ENCODE data around the gene ACKR3.

Gene ACKR3

DNA sequence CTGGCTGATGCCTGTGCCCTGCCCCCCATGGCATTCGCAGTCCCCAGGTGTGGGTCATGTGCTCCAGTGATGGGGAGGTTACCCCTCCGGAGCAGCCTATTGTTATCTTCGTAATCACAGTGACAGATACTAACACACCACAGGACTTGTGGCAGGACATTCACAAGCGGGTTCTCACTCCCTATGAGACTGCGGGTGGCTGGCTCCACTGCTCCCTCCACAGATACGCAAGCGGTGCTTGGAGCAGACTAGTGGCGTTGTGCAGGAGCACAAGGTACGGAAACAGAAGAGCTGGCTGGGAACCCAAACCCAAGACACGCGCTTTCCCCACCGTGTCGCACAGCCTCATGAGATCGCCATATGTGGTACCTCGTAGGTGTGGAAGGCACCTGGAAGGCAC, 52.2 kb downstream of the ACKR3 start:
- no peaks in the 10 kb centered on the region for H3K9me3 ChIP-seq (ENCODE audit: low read depth, low read length)
- no peaks in the 10 kb centered on the region for H3K36me3 ChIP-seq (ENCODE audit: insufficient read depth, low read length)
- DNase-seq (ENCODE audit: low read depth, low spot score): no peak
- no peak overlapping the region for H3K9ac ChIP-seq (ENCODE audit: insufficient read length)
- TF ChIP-seq EZH2 (IDR thresholded peaks at IDR 0.05): no peak
- H3K27ac ChIP-seq: no peak overlapping the region
- H3K4me3 ChIP-seq: no peak overlapping the region

DNA sequence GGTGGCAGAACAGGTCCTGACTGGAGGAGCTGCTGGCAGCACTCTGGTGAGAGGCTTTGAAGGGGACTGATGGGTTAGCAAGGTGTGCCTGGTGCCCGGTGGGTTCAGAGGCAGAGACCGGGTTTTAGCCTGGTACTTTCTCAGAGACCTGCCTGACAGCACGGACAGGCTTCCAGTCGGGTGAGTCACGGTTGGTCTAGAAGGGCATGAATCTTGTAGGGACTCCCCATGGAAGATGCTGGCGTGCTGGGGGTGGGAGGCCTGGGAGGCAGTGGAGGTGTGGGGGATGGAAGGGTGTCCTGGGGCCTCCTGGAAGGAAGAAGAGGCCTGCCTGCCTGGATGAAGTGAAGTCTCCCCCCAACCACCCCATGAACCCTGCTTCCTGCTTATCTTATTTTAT, 52.6 kb downstream of the ACKR3 start:
- Histone ChIP-seq H3K36me3 (ENCODE audit: insufficient read depth, low read length) (no peaks in the 10 kb centered on the region), H3K4me3 (no peak overlapping the region), H3K27ac (no peak overlapping the region), H3K9ac (ENCODE audit: insufficient read length) (no peak overlapping the region), H3K9me3 (ENCODE audit: low read depth, low read length) (no peaks in the 10 kb centered on the region)
- DNase-seq (ENCODE audit: low read depth, low spot score): no peak
- TF ChIP-seq POLR2AphosphoS5 (IDR thresholded peaks at IDR 0.05; ENCODE audit: borderline replicate concordance, low read depth, low read length): no peak
- TF ChIP-seq EZH2 (IDR thresholded peaks at IDR 0.05): no peak
- TF ChIP-seq FOXP2 (optimal IDR thresholded peaks at IDR 0.05; ENCODE audit: control extremely low read depth, extremely low read length, insufficient read depth): no peak

DNA sequence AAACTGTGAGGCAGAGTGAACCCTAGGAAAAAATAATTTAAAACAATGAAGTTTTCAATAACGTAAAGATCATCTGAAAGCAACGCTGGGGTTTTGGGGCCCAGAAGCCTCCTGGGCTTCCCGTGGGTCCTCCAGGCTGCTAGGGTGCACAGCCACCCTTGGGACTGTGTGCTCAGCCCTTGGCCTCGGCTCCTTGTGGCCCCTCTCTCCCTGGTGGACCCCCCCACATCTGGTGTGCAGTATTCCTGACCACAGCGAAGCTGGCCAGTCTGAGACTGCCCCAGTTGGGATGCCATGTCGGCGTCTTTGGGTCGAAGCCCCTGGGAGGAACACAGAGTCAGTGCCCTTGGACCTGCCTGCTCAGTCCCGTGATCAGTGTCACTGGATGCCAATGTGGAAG, 53.0 kb downstream of the ACKR3 start:
- H3K27ac ChIP-seq: no peak overlapping the region
- H3K4me3 ChIP-seq: no peak overlapping the region
- H3K36me3 ChIP-seq (ENCODE audit: insufficient read depth, low read length): no peaks in the 10 kb centered on the region
- TF ChIP-seq POLR2AphosphoS5 (IDR thresholded peaks at IDR 0.05; ENCODE audit: borderline replicate concordance, low read depth, low read length): no peak
- TF ChIP-seq EZH2 (IDR thresholded peaks at IDR 0.05): no peak
- TF ChIP-seq FOXP2 (optimal IDR thresholded peaks at IDR 0.05; ENCODE audit: control extremely low read depth, extremely low read length, insufficient read depth): no peak
- no peak overlapping the region for H3K9ac ChIP-seq (ENCODE audit: insufficient read length)
- no peaks in the 10 kb centered on the region for H3K9me3 ChIP-seq (ENCODE audit: low read depth, low read length)
- DNase-seq (ENCODE audit: low read depth, low spot score): no peak

DNA sequence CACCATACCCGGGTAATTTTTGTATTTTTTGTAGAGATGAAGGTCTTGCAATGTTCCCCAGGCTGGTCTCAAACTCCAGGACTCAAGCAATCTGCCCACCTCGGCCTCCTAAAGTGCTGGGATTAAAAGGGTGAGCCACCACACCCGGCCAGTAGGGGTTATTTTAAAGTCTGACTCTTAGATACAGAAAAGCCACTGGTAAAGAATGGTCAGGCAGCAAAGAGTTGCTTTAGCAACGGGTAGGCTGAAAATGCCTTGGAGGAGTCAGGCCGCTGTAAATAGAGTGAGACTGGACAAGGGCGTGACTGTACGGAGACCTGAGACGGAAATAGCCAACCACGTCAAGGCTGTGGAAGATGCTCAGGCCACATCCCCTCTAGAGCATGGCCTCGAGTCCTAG, 54.2 kb downstream of the ACKR3 start:
- Histone ChIP-seq H3K36me3 (ENCODE audit: insufficient read depth, low read length) (no peaks in the 10 kb centered on the region), H3K4me3 (no peak overlapping the region), H3K9me3 (ENCODE audit: low read depth, low read length) (no peaks in the 10 kb centered on the region), H3K9ac (ENCODE audit: insufficient read length) (no peak overlapping the region), H3K27ac (no peak overlapping the region)
- no peak for TF ChIP-seq POLR2AphosphoS5 (IDR thresholded peaks at IDR 0.05; ENCODE audit: borderline replicate concordance, low read depth, low read length)
- no peak for TF ChIP-seq FOXP2 (optimal IDR thresholded peaks at IDR 0.05; ENCODE audit: control extremely low read depth, extremely low read length, insufficient read depth)
- no peak for TF ChIP-seq EZH2 (IDR thresholded peaks at IDR 0.05)
- DNase-seq (ENCODE audit: low read depth, low spot score): no peak

DNA sequence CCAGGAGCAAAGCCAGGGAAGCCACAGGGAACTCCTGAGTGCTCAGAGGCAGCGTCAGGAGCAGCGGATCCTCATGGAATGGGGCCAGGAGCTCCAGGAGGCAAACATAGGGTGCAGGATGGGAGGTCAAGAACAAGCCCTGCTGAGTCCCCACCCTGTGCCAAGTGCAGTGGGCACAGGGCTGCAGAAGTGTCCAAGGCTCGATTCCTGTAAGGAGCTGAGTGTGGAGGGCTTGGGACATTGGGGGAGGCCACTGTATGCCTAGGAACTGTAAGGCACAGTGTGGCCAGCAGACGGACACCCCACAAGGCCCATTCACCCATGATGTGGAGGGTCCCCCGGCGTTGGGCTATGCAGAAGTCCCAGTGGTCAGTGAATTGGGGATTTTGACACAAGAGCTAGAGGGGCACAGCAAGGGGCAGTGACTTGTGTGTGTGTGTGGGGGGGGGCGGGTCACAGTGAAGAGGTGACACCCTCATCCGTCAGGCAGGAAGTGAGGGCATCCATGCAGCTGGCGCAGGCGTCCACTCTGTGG, 55.6 kb downstream of the ACKR3 start:
- H3K9me3 ChIP-seq (ENCODE audit: low read depth, low read length): no peaks in the 10 kb centered on the region
- no peaks in the 10 kb centered on the region for H3K36me3 ChIP-seq (ENCODE audit: insufficient read depth, low read length)
- H3K27ac ChIP-seq: no peak overlapping the region
- no peak overlapping the region for H3K4me3 ChIP-seq
- no peak overlapping the region for H3K9ac ChIP-seq (ENCODE audit: insufficient read length)
- DNase-seq (ENCODE audit: low read depth, low spot score): no peak
- TF ChIP-seq POLR2AphosphoS5 (IDR thresholded peaks at IDR 0.05; ENCODE audit: borderline replicate concordance, low read depth, low read length): no peak
- TF ChIP-seq EZH2 (IDR thresholded peaks at IDR 0.05): no peak
- TF ChIP-seq FOXP2 (optimal IDR thresholded peaks at IDR 0.05; ENCODE audit: control extremely low read depth, extremely low read length, insufficient read depth): no peak

DNA sequence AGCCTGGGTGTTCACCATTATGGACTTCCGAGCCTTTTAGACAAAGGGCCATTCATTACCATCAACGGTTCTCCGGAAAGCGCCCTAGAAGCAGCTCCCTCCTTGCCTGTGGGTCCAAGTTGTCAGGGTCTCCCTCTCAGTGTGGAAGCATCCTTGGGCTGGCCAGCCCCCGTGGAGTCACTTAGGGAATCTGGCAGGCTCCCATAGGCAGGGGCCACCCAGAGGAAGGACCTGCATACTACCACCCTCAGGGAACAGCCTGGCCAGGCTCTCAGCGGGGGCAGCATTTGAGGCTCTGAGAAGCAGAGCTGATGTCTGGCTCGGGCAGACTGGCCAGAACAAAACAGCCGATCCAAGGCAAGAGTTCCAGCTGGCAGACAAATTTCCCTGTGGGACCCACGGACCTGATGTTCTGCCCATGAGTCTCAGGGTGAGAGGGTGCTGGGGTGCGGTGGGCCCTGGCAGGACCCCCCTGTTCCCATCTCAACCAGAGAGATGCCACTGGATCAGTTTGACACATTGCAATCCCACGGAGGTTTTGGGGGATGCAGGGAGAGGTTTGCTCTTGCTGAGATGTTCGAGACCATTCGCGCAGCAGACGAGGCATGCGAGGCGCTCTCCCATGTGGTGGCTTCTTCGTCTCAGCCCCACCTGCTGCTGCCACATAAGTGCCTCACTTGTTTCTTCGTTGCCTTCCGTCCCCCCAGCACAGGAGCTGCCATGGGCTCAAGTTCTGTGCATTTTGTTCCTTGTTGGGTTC, 56.9 kb downstream of the ACKR3 start:
- no peak for DNase-seq (ENCODE audit: low read depth, low spot score)
- TF ChIP-seq FOXP2 (optimal IDR thresholded peaks at IDR 0.05; ENCODE audit: control extremely low read depth, extremely low read length, insufficient read depth) (no peak), EZH2 (IDR thresholded peaks at IDR 0.05) (no peak), POLR2AphosphoS5 (IDR thresholded peaks at IDR 0.05; ENCODE audit: borderline replicate concordance, low read depth, low read length) (no peak)
- H3K9ac ChIP-seq (ENCODE audit: insufficient read length): no peak overlapping the region
- H3K9me3 ChIP-seq (ENCODE audit: low read depth, low read length): no peaks in the 10 kb centered on the region
- no peaks in the 10 kb centered on the region for H3K36me3 ChIP-seq (ENCODE audit: insufficient read depth, low read length)
- H3K27ac ChIP-seq: no peak overlapping the region
- H3K4me3 ChIP-seq: no peak overlapping the region

DNA sequence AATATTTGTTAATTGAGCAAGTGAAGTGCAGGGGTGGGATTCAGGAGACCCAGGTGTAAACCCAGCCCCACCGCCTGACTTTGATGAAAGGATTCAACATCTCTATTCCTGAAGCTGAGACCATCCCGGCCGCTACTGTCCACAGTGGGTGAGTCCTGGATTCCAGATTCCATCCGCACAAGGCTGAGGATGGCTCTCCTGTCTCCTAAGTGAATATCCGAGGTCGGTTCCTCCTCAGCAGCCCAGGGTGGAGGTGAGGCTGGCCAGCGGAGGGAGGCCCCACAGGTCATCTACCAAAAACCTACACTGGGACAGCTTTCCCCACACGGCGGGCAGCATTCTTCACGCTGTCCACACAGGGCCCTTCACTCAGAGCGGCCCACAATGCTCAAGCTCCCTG, 57.6 kb downstream of the ACKR3 start:
- DNase-seq (ENCODE audit: low read depth, low spot score): no peak
- TF ChIP-seq EZH2 (IDR thresholded peaks at IDR 0.05): no peak
- TF ChIP-seq POLR2AphosphoS5 (IDR thresholded peaks at IDR 0.05; ENCODE audit: borderline replicate concordance, low read depth, low read length): no peak
- TF ChIP-seq FOXP2 (optimal IDR thresholded peaks at IDR 0.05; ENCODE audit: control extremely low read depth, extremely low read length, insufficient read depth): no peak

DNA sequence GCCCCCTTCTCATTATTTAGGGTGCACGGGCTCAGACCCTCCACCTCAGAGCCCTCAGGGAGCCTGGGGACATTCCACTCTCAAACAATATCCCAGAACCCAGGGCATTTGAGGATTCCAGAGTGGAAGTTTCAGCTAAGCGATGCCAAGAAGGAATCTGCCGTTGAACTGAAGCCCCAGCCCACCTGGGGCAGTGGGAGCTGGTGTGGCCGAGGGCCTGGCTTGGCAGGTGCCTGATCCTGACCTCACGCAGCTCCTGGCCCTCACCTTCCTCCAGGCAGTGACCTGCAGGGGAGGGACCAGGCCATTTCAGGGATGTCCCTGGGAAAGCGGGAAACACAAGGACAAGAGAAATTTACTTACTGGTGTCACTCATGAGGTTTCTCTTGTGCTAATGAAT, 58.2 kb downstream of the ACKR3 start:
- H3K27ac ChIP-seq: no peak overlapping the region
- DNase-seq (ENCODE audit: low read depth, low spot score): no peak
- H3K9ac ChIP-seq (ENCODE audit: insufficient read length): no peak overlapping the region
- no peak overlapping the region for H3K4me3 ChIP-seq
- no peaks in the 10 kb centered on the region for H3K36me3 ChIP-seq (ENCODE audit: insufficient read depth, low read length)
- no peaks in the 10 kb centered on the region for H3K9me3 ChIP-seq (ENCODE audit: low read depth, low read length)
- TF ChIP-seq POLR2AphosphoS5 (IDR thresholded peaks at IDR 0.05; ENCODE audit: borderline replicate concordance, low read depth, low read length): no peak
- no peak for TF ChIP-seq EZH2 (IDR thresholded peaks at IDR 0.05)
- no peak for TF ChIP-seq FOXP2 (optimal IDR thresholded peaks at IDR 0.05; ENCODE audit: control extremely low read depth, extremely low read length, insufficient read depth)

More for the DNA sequence above, 57.6 kb downstream of the ACKR3 start:
- Histone ChIP-seq H3K36me3 (ENCODE audit: insufficient read depth, low read length) (no peaks in the 10 kb centered on the region), H3K9ac (ENCODE audit: insufficient read length) (no peak overlapping the region), H3K4me3 (no peak overlapping the region), H3K27ac (no peak overlapping the region), H3K9me3 (ENCODE audit: low read depth, low read length) (no peaks in the 10 kb centered on the region)
